Measurements from ENCODE around the gene SLC5A5. TPM values are rescaled to one million over a fixed set of nuclear protein-coding genes. Genes with fewer than 3 reads are reported as not detected.

The SLC5A5 gene
- total RNA-seq, 1 donor from 2014 or later, result not detected

DNA sequence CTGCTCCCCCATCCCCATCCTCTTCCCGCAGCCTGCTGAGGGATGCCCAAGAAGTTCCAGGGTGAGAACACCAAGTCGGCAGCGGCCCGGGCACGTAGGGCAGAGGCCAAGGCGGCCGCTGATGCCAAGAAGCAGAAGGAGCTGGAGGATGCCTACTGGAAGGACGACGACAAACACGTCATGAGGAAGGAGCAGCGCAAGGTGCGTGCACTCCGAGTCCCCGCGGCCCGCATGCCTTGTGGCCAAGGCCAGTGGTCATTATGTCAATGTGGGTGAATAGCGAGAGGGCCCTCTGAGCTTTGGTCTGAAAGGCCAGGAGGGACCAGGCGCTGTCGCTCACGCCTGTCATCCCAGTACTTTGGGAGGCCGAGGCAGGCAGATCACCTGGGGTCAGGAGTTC lies 64.6 kb downstream of the SLC5A5 start:
- peaks cover 16% of the 10 kb centered on the region for H3K4me1 Mint-ChIP-seq (ENCODE audit: low read depth)
- no peak for DNase-seq (ENCODE audit: low spot score)
- H3K36me3 Mint-ChIP-seq (ENCODE audit: low read depth), result no peaks in the 10 kb centered on the region
- H3K27ac Mint-ChIP-seq (ENCODE audit: unreplicated experiment), result no peak overlapping the region
- no peaks in the 10 kb centered on the region for H3K27me3 Mint-ChIP-seq (ENCODE audit: low read depth)
- no peaks in the 10 kb centered on the region for H3K9me3 Mint-ChIP-seq (ENCODE audit: low read depth)
- no peak overlapping the region for H3K4me3 Mint-ChIP-seq (ENCODE audit: unreplicated experiment)
- TF ChIP-seq, protein P1, sequence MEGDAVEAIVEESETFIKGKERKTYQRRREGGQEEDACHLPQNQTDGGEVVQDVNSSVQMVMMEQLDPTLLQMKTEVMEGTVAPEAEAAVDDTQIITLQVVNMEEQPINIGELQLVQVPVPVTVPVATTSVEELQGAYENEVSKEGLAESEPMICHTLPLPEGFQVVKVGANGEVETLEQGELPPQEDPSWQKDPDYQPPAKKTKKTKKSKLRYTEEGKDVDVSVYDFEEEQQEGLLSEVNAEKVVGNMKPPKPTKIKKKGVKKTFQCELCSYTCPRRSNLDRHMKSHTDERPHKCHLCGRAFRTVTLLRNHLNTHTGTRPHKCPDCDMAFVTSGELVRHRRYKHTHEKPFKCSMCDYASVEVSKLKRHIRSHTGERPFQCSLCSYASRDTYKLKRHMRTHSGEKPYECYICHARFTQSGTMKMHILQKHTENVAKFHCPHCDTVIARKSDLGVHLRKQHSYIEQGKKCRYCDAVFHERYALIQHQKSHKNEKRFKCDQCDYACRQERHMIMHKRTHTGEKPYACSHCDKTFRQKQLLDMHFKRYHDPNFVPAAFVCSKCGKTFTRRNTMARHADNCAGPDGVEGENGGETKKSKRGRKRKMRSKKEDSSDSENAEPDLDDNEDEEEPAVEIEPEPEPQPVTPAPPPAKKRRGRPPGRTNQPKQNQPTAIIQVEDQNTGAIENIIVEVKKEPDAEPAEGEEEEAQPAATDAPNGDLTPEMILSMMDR (IDR thresholded peaks at IDR 0.05), result no peak

DNA sequence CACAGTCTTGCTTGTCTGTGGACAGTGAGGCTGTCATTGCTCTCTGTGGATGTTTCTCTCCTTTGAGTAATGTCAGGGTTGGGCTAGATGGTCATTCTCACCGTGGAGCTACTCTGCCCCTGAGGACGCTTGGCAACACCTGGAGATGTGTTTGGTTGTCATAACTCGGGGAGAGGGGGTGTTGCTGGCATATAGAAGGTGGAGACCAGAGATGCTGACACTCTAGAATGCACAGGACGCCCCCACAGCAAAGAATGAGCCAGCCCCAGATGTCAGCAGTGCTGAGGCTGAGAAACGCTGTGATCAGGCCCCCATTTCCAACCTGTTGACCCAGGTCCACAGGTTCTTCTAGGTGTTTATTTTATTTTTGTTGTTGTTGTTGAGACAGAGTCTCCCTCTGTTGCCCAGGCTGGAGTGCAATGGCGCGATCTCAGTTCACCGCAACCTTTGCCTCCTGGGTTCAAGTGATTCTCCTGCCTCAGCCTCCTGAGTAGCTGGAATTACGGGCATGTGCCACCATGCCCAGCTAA lies 65.7 kb downstream of the SLC5A5 start:
- Mint-ChIP-seq H3K4me1 (ENCODE audit: low read depth) (peaks cover 14% of the 10 kb centered on the region), H3K4me3 (ENCODE audit: unreplicated experiment) (no peak overlapping the region), H3K9me3 (ENCODE audit: low read depth) (no peaks in the 10 kb centered on the region), H3K27ac (ENCODE audit: unreplicated experiment) (no peak overlapping the region), H3K36me3 (ENCODE audit: low read depth) (no peaks in the 10 kb centered on the region), H3K27me3 (ENCODE audit: low read depth) (no peaks in the 10 kb centered on the region)
- no peak for DNase-seq (ENCODE audit: low spot score)
- TF ChIP-seq, protein P1 (IDR thresholded peaks at IDR 0.05), result no peak

DNA sequence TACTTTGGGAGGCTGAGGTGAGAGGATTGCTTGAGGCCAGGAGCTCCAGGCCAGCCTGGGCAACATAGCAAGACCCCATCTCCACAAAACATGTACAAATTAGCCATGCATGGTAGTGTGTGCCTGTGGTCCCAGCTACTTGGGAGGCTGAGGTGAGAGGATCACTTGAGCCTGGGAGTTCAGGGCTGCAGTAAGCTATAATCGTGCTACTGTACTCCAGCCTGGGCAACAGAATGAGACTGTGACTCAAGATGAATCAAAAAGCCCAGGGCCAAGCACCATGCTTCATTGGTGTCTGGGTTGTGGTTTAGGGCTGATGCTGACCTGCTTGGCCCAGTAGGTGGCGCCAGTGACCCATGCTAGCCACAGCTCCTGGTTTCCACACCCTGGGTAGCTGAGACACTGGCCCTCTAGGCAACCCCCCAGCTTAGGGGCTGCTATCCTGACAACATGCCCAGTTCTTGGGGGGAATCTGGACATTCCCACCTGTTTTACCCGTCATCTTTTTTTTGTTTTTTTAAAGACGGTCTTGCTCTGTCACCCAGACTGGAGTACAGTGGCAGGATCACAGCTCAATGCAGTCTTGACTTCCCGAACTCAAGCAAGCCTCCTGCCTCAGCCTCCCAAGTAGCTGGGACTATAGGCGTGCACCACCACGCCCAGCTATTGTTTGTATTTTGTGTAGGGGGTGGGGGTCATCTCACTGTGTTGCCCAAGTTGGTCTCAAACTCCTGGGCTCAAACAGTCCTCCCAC lies 66.5 kb downstream of the SLC5A5 start:
- no peaks in the 10 kb centered on the region for H3K27me3 Mint-ChIP-seq (ENCODE audit: low read depth)
- TF ChIP-seq, protein P1 (IDR thresholded peaks at IDR 0.05), result peak; percentile 91
- no peak for DNase-seq (ENCODE audit: low spot score)
- no peak overlapping the region for H3K4me3 Mint-ChIP-seq (ENCODE audit: unreplicated experiment)
- no peaks in the 10 kb centered on the region for H3K36me3 Mint-ChIP-seq (ENCODE audit: low read depth)
- H3K27ac Mint-ChIP-seq (ENCODE audit: unreplicated experiment), result peak overlapping the region; percentile 17
- H3K4me1 Mint-ChIP-seq (ENCODE audit: low read depth), result peaks cover 10% of the 10 kb centered on the region
- H3K9me3 Mint-ChIP-seq (ENCODE audit: low read depth), result no peaks in the 10 kb centered on the region

DNA sequence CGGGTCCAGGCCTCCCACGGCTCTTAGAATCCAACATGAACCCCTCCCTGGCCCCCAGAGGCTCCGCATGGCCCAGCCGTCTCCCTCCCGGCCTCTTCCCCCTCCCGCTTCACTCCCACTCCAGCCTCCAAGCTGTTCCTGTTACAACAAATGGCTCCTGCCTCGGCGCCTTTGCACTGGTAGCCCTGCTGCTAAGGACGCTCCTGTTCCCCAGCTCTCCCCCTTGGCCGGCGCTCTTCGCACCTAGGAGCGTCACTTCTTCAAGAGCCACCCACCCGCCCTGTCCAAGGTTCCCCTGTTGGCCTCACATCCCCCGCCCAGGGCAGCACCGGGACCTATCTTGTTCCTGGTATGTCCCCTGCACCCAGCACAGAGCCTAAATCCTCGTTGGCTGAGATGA lies 70.4 kb downstream of the SLC5A5 start:
- no peak overlapping the region for H3K4me3 Mint-ChIP-seq (ENCODE audit: unreplicated experiment)
- TF ChIP-seq, protein P1 (IDR thresholded peaks at IDR 0.05), result no peak
- H3K9me3 Mint-ChIP-seq (ENCODE audit: low read depth), result no peaks in the 10 kb centered on the region
- H3K27ac Mint-ChIP-seq (ENCODE audit: unreplicated experiment), result no peak overlapping the region
- H3K27me3 Mint-ChIP-seq (ENCODE audit: low read depth), result no peaks in the 10 kb centered on the region
- H3K36me3 Mint-ChIP-seq (ENCODE audit: low read depth), result no peaks in the 10 kb centered on the region
- peaks cover 3% of the 10 kb centered on the region for H3K4me1 Mint-ChIP-seq (ENCODE audit: low read depth)
- no peak for DNase-seq (ENCODE audit: low spot score)

DNA sequence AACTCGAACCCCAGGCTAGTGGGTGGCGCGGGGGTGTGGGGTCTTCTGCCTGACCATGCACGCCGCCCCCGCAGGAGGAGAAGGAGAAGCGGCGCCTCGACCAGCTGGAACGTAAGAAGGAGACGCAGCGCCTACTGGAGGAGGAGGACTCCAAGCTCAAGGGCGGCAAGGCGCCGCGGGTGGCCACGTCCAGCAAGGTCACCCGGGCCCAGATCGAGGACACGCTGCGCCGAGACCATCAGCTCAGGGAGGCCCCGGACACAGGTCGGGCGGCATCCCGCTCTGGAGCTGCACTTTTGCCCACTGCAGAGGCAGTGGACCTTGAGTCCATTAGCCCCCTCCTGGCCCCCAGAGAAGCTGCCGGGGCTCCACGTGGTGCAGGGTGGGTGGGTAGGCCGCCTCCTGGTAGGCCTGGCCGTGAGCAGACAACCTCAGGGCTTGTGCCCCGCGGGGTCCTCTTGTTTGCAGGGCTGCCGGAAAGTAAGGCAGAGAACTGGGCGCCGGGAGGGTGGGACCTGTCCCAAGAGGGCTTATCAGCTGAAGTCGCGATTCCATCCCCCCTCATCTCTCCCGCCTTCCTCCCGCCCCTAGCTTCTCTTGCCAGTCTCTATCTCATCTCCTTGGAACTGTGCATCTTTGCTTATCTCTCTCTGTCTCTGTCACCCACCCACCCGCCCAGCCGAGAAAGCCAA lies 71.0 kb downstream of the SLC5A5 start:
- Mint-ChIP-seq H3K36me3 (ENCODE audit: low read depth) (no peaks in the 10 kb centered on the region), H3K27me3 (ENCODE audit: low read depth) (no peaks in the 10 kb centered on the region), H3K27ac (ENCODE audit: unreplicated experiment) (no peak overlapping the region), H3K4me1 (ENCODE audit: low read depth) (peaks cover 7% of the 10 kb centered on the region), H3K9me3 (ENCODE audit: low read depth) (no peaks in the 10 kb centered on the region), H3K4me3 (ENCODE audit: unreplicated experiment) (no peak overlapping the region)
- no peak for DNase-seq (ENCODE audit: low spot score)
- TF ChIP-seq, protein P1 (IDR thresholded peaks at IDR 0.05), result no peak

Measured in chondrocyte (in vitro differentiated cells).